Measurements from ENCODE around the gene NRTN. TPM values are rescaled to one million over a fixed set of nuclear protein-coding genes. Genes with fewer than 3 reads are reported as not detected.

NRTN gene
- total and polyA plus RNA-seq, 4 donors: 1.3 to 5.3 (median 3.5) TPM

- TF ChIP-seq REST (IDR thresholded peaks at IDR 0.05): no peak
- no peak for TF ChIP-seq FOXA2 (IDR thresholded peaks at IDR 0.05)
- TF ChIP-seq NR2F2 (IDR thresholded peaks at IDR 0.05): no peak
- no peak for TF ChIP-seq SP1 (IDR thresholded peaks at IDR 0.05)
- TF ChIP-seq CTCF (IDR thresholded peaks at IDR 0.05; ENCODE audit: low read depth, low read length, missing input control): no peak
- no peak for TF ChIP-seq TAF1 (conservative IDR thresholded peaks at IDR 0.05)
- no peak for TF ChIP-seq MAX (IDR thresholded peaks at IDR 0.05)
- TF ChIP-seq GABPA (IDR thresholded peaks at IDR 0.05 in 1 of 2, conservative IDR thresholded peaks at IDR 0.05 in 1 of 2): no peak
- no peak for TF ChIP-seq FOXA1 (IDR thresholded peaks at IDR 0.05)
- no peak for TF ChIP-seq JUND (IDR thresholded peaks at IDR 0.05)
- TF ChIP-seq EGR1 (IDR thresholded peaks at IDR 0.05; ENCODE audit: low read depth in 2 of 2): no peak
- TF ChIP-seq RAD21 (IDR thresholded peaks at IDR 0.05): no peak
- 15% methylated on average over 8 of the region's 8 CpGs for WGBS
- Histone ChIP-seq H3K9ac (ENCODE audit: low read depth in 1 of 2, low read length in 2 of 2) (no peak overlapping the region), H3K27ac (ENCODE audit: low read depth in 1 of 2, low read length in 2 of 2) (peak overlapping the region in 1 of 2 donors; percentile 40), H3K9me3 (ENCODE audit: control insufficient read depth in 4 of 4, low read length in 3 of 4) (no peaks in the 10 kb centered on the region), H3K4me3 (ENCODE audit: low read depth in 1 of 3, low read length in 3 of 3) (peak overlapping the region in 1 of 3 donors; percentile 12), H3K27me3 (ENCODE audit: control insufficient read depth in 4 of 4, insufficient read depth in 4 of 4, low read length in 3 of 4) (no peaks in the 10 kb centered on the region), H3K36me3 (ENCODE audit: control insufficient read depth in 4 of 4, insufficient read depth in 3 of 4, low read depth in 1 of 4, low read length in 3 of 4) (no peaks in the 10 kb centered on the region), H3K4me1 (ENCODE audit: control insufficient read depth in 4 of 4, insufficient read depth in 4 of 4, low read length in 3 of 4) (peaks cover 35 to 55% (median 42%) of the 10 kb centered on the region in 4 donors)
- DNase-seq (ENCODE audit: low spot score): no peak
These were observed 1.5 kb upstream of the NRTN start for GRCh38 chr19:5803441-5803751.

GRCh38 chr19:5803752-5804515, 933 bp upstream of the NRTN start:
- H3K27me3 ChIP-seq (ENCODE audit: control insufficient read depth in 4 of 4, insufficient read depth in 4 of 4, low read length in 3 of 4): no peaks in the 10 kb centered on the region
- no peaks in the 10 kb centered on the region for H3K9me3 ChIP-seq (ENCODE audit: control insufficient read depth in 4 of 4, low read length in 3 of 4)

More at GRCh38 chr19:5803752-5804515, 933 bp upstream of the NRTN start:
- Histone ChIP-seq H3K9ac (ENCODE audit: low read depth in 1 of 2, low read length in 2 of 2) (no peak overlapping the region), H3K4me3 (ENCODE audit: low read depth in 1 of 3, low read length in 3 of 3) (peak overlapping the region in 1 of 3 donors; percentile 12), H3K36me3 (ENCODE audit: control insufficient read depth in 4 of 4, insufficient read depth in 3 of 4, low read depth in 1 of 4, low read length in 3 of 4) (no peaks in the 10 kb centered on the region), H3K4me1 (ENCODE audit: control insufficient read depth in 4 of 4, insufficient read depth in 4 of 4, low read length in 3 of 4) (peaks cover 31 to 52% (median 39%) of the 10 kb centered on the region in 4 donors), H3K27ac (ENCODE audit: low read depth in 1 of 2, low read length in 2 of 2) (peak overlapping the region in 1 of 2 donors; percentile 40)
- 2% methylated on average over 54 of the region's 54 CpGs for WGBS
- DNase-seq (ENCODE audit: low spot score): peak; percentile 88
- peak; percentile 96 for TF ChIP-seq CTCF (IDR thresholded peaks at IDR 0.05; ENCODE audit: low read depth, low read length, missing input control)
- TF ChIP-seq JUND (IDR thresholded peaks at IDR 0.05): no peak
- no peak for TF ChIP-seq ATF3 (IDR thresholded peaks at IDR 0.05)
- peak; percentile 58 for TF ChIP-seq SP1 (IDR thresholded peaks at IDR 0.05)
- TF ChIP-seq RAD21 (IDR thresholded peaks at IDR 0.05): peak; percentile 90 to 95
- peak; percentile 3 to 16 for TF ChIP-seq RXRA (IDR thresholded peaks at IDR 0.05)
- TF ChIP-seq MAX (IDR thresholded peaks at IDR 0.05): no peak

All from liver (tissue), 9 donors.